ENCODE measurements around the gene NR4A2. TPM values are rescaled to one million over a fixed set of nuclear protein-coding genes. Genes with fewer than 3 reads are reported as not detected.

NR4A2 gene
- total RNA-seq, 2 experiments from 2014 or later, result 290 to 319 TPM

- ATAC-seq (ENCODE audit: poor library complexity), result no peak
- Mint-ChIP-seq H3K27me3 (peaks cover 67% of the 10 kb centered on the region), H3K4me3 (peak overlapping the region; percentile 95), H3K36me3 (ENCODE audit: low read depth) (peaks cover 73% of the 10 kb centered on the region), H3K9me3 (no peaks in the 10 kb centered on the region), H3K27ac (peak overlapping the region; percentile 100), H3K4me1 (ENCODE audit: low read depth) (peaks cover 50% of the 10 kb centered on the region)
- DNase-seq, result peak in 2 of 14 experiments; percentile 36 to 41
- Histone ChIP-seq H3K4me1 (ENCODE audit: insufficient read depth, low read length) (peaks cover 43% of the 10 kb centered on the region), H3K27me3 (ENCODE audit: control insufficient read depth in 1 of 2, insufficient read depth in 2 of 2, low read length in 2 of 2) (peaks cover 0 to 16% of the 10 kb centered on the region in 2 experiments), H3K9me3 (ENCODE audit: control insufficient read depth in 1 of 2, insufficient read depth in 1 of 2, low read length in 2 of 2) (peaks cover 0 to 12% of the 10 kb centered on the region in 2 experiments), H3K4me3 (ENCODE audit: low read length) (no peak overlapping the region), H3K27ac (ENCODE audit: low read depth in 1 of 2, low read length in 2 of 2) (no peak overlapping the region), H3K36me3 (ENCODE audit: insufficient read depth, low read length) (no peaks in the 10 kb centered on the region)
- TF ChIP-seq CTCF (IDR thresholded peaks at IDR 0.05), result no peak
- ChIA-PET CTCF (interaction anchor here (0.8 to 1.2 kb wide), 2 partner anchors 68 to 107 kb away, joined by 3 read pairs; no protein-coding TSS in a partner anchor), POLR2A (interaction anchor here (1.3 to 8.5 kb wide), 2 partner anchors 13 to 70 kb away, joined by 4 to 143 read pairs; no protein-coding TSS in a partner anchor)
- intact Hi-C loops (cut with DNase I, micrococcal nuclease), result loop anchor here (5.0 to 10.0 kb wide), 6 partner anchors 107 to 1565 kb away; partner anchors contain the start of gene GPD2 (in 1 of the 2)
Observed at GRCh38 chr2:156329927-156330726, 2.4 kb downstream of the NR4A2 start.

GRCh38 chr2:156329031-156329926 is 3.2 kb downstream of the NR4A2 start:
- peaks cover 37% of the 10 kb centered on the region for H3K4me1 ChIP-seq (ENCODE audit: insufficient read depth, low read length)
- H3K4me1 Mint-ChIP-seq (ENCODE audit: low read depth), result peaks cover 41% of the 10 kb centered on the region
- H3K36me3 ChIP-seq (ENCODE audit: insufficient read depth, low read length), result no peaks in the 10 kb centered on the region
- no peaks in the 10 kb centered on the region for H3K9me3 Mint-ChIP-seq
- no peak overlapping the region for H3K27ac ChIP-seq (ENCODE audit: low read depth in 1 of 2, low read length in 2 of 2)
- ATAC-seq (ENCODE audit: poor library complexity) (no peak), DNase-seq (peak in 4 of 14 experiments; percentile 26 to 54 (median 32))
- peaks cover 0 to 16% of the 10 kb centered on the region in 2 experiments for H3K27me3 ChIP-seq (ENCODE audit: control insufficient read depth in 1 of 2, insufficient read depth in 2 of 2, low read length in 2 of 2)
- TF ChIP-seq CTCF (IDR thresholded peaks at IDR 0.05), result no peak
- CTCF ChIA-PET, result interaction anchor here (0.8 to 1.2 kb wide), 2 partner anchors 69 to 108 kb away, joined by 3 read pairs; no protein-coding TSS in a partner anchor
- H3K9me3 ChIP-seq (ENCODE audit: control insufficient read depth in 1 of 2, insufficient read depth in 1 of 2, low read length in 2 of 2), result peaks cover 0 to 12% of the 10 kb centered on the region in 2 experiments
- POLR2A ChIA-PET, result interaction anchor here (0.7 to 8.5 kb wide), 3 partner anchors 14 to 277 kb away, joined by 3 to 143 read pairs (median 4); no protein-coding TSS in a partner anchor
- peak overlapping the region; percentile 95 for H3K4me3 Mint-ChIP-seq
- peaks cover 71% of the 10 kb centered on the region for H3K27me3 Mint-ChIP-seq
- H3K4me3 ChIP-seq (ENCODE audit: low read length), result peak overlapping the region; percentile 6
- intact Hi-C loops (cut with DNase I, micrococcal nuclease), result loop anchor here (5.0 to 10.0 kb wide), 4 partner anchors 134 to 1566 kb away; no protein-coding TSS in a partner anchor
- peaks cover 65% of the 10 kb centered on the region for H3K36me3 Mint-ChIP-seq (ENCODE audit: low read depth)
- H3K27ac Mint-ChIP-seq, result peak overlapping the region; percentile 100
